T-helper 2 cell treated with Interferon-gamma antibody and Interleukin-4, amounts not matched to agents 5 μg/mL and 100 μg/mL, for 36 hours (primary cell): Measurements from ENCODE around the gene SCPEP1.
A peak's percentile ranks its signal among the peaks of the same experiment; 100 is the strongest.

Experiments used
- DNase-seq: peaks from one replicate; pipeline ENCODE4 v3.0.0; 2021; ENCODE audit warnings: low spot score
- H3K27ac Mint-ChIP-seq: one replicate; pipeline ENCODE4 v1.8.0; 2021; ENCODE audit warnings: mild to moderate bottlenecking, mixed read lengths
- H3K27me3 Mint-ChIP-seq: one replicate; pipeline ENCODE4 v1.8.0; 2021; ENCODE audit warnings: low read depth, mixed read lengths
- H3K36me3 Mint-ChIP-seq: one replicate; pipeline ENCODE4 v1.8.0; 2021; ENCODE audit warnings: low read depth, mixed read lengths
- H3K4me1 Mint-ChIP-seq: one replicate; pipeline ENCODE4 v1.8.0; 2021; ENCODE audit warnings: low read depth, mixed read lengths
- H3K4me3 Mint-ChIP-seq: one replicate; pipeline ENCODE4 v1.8.0; 2022; ENCODE audit warnings: mild to moderate bottlenecking, moderate library complexity, mixed read lengths
- H3K9me3 Mint-ChIP-seq: one replicate; pipeline ENCODE4 v1.8.0; 2021; ENCODE audit warnings: mixed read lengths

The SCPEP1 gene

DNA sequence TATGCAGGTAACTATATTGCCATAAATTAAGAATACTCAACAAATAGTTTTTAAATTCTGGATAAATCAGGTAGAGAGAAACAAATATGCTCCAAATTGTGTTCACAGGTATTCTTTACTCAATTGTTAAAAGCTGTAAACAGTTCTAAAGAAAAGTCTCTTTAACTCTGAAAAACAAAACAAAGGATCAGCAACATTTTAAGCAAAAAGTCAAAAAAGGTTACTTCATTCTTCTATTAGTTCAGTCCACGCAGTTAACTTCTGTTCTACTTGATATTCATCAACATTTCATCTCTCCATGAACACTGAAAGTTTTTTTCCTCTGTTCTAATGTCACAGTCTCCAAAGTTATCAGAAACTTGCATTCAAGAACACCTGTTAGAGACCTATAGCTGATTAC is 47.9 kb downstream of the SCPEP1 start:
- peaks cover 38% of the 10 kb centered on the region for H3K9me3 Mint-ChIP-seq
- no peaks in the 10 kb centered on the region for H3K4me1 Mint-ChIP-seq
- H3K36me3 Mint-ChIP-seq, result no peaks in the 10 kb centered on the region
- no peak overlapping the region for H3K4me3 Mint-ChIP-seq
- H3K27me3 Mint-ChIP-seq, result peaks cover 3% of the 10 kb centered on the region
- H3K27ac Mint-ChIP-seq, result no peak overlapping the region
- no peak for DNase-seq

- no peak overlapping the region for H3K4me3 Mint-ChIP-seq
- no peak overlapping the region for H3K27ac Mint-ChIP-seq
- DNase-seq, result no peak
- no peaks in the 10 kb centered on the region for H3K4me1 Mint-ChIP-seq
- peaks cover 38% of the 10 kb centered on the region for H3K9me3 Mint-ChIP-seq
- peaks cover 3% of the 10 kb centered on the region for H3K27me3 Mint-ChIP-seq
- no peaks in the 10 kb centered on the region for H3K36me3 Mint-ChIP-seq
These were observed 49.9 kb downstream of the SCPEP1 start for GRCh38 chr17:57027852-57028251.

- DNase-seq, result no peak
- no peak overlapping the region for H3K27ac Mint-ChIP-seq
- H3K4me1 Mint-ChIP-seq, result no peaks in the 10 kb centered on the region
- H3K36me3 Mint-ChIP-seq, result no peaks in the 10 kb centered on the region
- peaks cover 16% of the 10 kb centered on the region for H3K9me3 Mint-ChIP-seq
- H3K27me3 Mint-ChIP-seq, result peaks cover 16% of the 10 kb centered on the region
- H3K4me3 Mint-ChIP-seq, result no peak overlapping the region
These were observed 54.4 kb downstream of the SCPEP1 start for GRCh38 chr17:57032343-57032742.

- Mint-ChIP-seq H3K4me1 (no peaks in the 10 kb centered on the region), H3K4me3 (no peak overlapping the region), H3K36me3 (no peaks in the 10 kb centered on the region), H3K27ac (no peak overlapping the region), H3K9me3 (peaks cover 8% of the 10 kb centered on the region), H3K27me3 (peaks cover 20% of the 10 kb centered on the region)
- no peak for DNase-seq
These were observed 55.4 kb downstream of the SCPEP1 start for GRCh38 chr17:57033296-57033695.

- no peaks in the 10 kb centered on the region for H3K9me3 Mint-ChIP-seq
- H3K27ac Mint-ChIP-seq, result no peak overlapping the region
- no peaks in the 10 kb centered on the region for H3K4me1 Mint-ChIP-seq
- H3K27me3 Mint-ChIP-seq, result peaks cover 27% of the 10 kb centered on the region
- DNase-seq, result no peak
- no peaks in the 10 kb centered on the region for H3K36me3 Mint-ChIP-seq
- no peak overlapping the region for H3K4me3 Mint-ChIP-seq
These were observed 57.1 kb downstream of the SCPEP1 start for GRCh38 chr17:57034807-57035754.

DNA sequence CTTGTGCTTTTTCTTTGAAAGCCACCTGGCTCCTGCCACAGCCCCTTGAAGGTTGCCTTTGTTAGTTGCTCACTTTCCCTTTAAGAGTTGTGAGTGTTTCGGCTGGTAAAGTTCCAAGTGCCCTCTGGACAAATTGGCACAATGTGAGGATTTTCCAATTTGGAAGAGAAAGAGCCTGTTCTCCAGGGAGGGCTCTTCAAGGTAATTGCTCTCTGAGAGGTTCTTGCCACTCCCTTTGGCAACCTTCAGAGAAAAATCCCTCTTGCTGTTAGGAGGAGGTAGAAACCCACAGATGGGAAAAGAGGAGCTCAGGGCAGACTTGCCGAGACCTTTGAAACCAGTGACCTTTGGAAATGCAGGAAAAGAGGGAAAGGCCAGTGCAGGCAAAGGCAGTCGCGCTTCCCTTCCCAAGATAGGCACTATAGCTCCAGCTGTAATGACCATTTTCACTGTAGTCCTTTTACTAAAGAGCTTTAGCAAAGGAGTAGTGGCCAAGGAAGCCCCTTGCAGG is 58.1 kb downstream of the SCPEP1 start:
- no peaks in the 10 kb centered on the region for H3K36me3 Mint-ChIP-seq
- peaks cover 36% of the 10 kb centered on the region for H3K27me3 Mint-ChIP-seq
- DNase-seq, result no peak
- no peak overlapping the region for H3K27ac Mint-ChIP-seq
- no peaks in the 10 kb centered on the region for H3K4me1 Mint-ChIP-seq
- no peaks in the 10 kb centered on the region for H3K9me3 Mint-ChIP-seq
- no peak overlapping the region for H3K4me3 Mint-ChIP-seq

- no peaks in the 10 kb centered on the region for H3K4me1 Mint-ChIP-seq
- H3K27me3 Mint-ChIP-seq, result peaks cover 39% of the 10 kb centered on the region
- H3K36me3 Mint-ChIP-seq, result no peaks in the 10 kb centered on the region
- H3K4me3 Mint-ChIP-seq, result no peak overlapping the region
- no peak overlapping the region for H3K27ac Mint-ChIP-seq
- no peaks in the 10 kb centered on the region for H3K9me3 Mint-ChIP-seq
- no peak for DNase-seq
These were observed 59.5 kb downstream of the SCPEP1 start for GRCh38 chr17:57037411-57037810.

- H3K27ac Mint-ChIP-seq, result no peak overlapping the region
- DNase-seq, result no peak
- H3K9me3 Mint-ChIP-seq, result no peaks in the 10 kb centered on the region
- H3K27me3 Mint-ChIP-seq, result peaks cover 46% of the 10 kb centered on the region
- no peak overlapping the region for H3K4me3 Mint-ChIP-seq
- no peaks in the 10 kb centered on the region for H3K4me1 Mint-ChIP-seq
- H3K36me3 Mint-ChIP-seq, result no peaks in the 10 kb centered on the region
These were observed 60.6 kb downstream of the SCPEP1 start for GRCh38 chr17:57038486-57038885.

GRCh38 chr17:57040571-57040970 is 62.6 kb downstream of the SCPEP1 start:
- H3K36me3 Mint-ChIP-seq, result no peaks in the 10 kb centered on the region
- H3K4me3 Mint-ChIP-seq, result no peak overlapping the region
- peaks cover 2% of the 10 kb centered on the region for H3K4me1 Mint-ChIP-seq
- peaks cover 63% of the 10 kb centered on the region for H3K27me3 Mint-ChIP-seq
- H3K27ac Mint-ChIP-seq, result no peak overlapping the region
- no peak for DNase-seq
- H3K9me3 Mint-ChIP-seq, result no peaks in the 10 kb centered on the region

- Mint-ChIP-seq H3K27ac (no peak overlapping the region), H3K27me3 (peaks cover 69% of the 10 kb centered on the region), H3K4me3 (no peak overlapping the region), H3K9me3 (no peaks in the 10 kb centered on the region), H3K4me1 (peaks cover 16% of the 10 kb centered on the region), H3K36me3 (no peaks in the 10 kb centered on the region)
- no peak for DNase-seq
These were observed 65.3 kb downstream of the SCPEP1 start for GRCh38 chr17:57043276-57043675.

DNA sequence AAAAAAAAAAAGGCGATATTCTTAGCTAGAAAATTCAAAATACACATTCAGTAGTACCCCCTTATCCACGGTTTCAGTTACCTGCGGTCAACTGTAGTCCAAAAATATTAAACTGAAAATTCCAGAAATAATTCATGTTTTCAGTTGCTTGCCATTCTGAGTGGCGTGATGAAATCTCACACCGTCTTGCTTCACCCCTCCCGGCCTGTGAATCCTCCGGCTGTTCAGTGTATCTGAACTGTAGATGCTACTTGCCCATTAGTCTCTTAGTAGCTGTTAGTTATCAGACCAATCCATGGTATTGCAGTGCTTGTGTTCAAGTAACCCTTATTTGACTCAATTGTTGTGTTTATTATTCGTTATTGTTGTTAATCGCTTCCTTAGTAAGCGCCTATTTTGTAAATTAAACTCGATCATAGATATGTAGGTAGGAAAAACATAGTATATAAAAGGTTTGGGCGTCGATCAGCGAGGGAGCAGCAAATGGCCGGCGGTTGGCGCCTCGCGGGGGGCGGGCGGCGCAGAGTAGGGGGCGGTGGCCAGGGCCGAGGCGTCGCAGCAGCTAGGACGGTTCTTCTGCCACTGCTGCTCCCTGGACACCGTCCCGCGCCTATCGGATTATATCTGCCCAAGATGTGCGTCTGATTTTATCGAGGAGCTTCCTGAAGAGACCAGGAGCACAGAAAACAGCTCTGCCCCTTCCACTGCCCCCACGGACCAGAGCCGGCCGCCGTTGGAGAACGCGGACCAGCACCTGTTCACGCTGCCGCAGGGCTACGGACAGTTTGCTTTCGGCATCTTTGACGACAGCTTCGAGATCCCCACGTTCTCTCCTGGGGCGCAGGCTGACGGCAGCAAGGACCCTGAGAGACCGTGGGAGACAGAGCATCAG is 67.3 kb downstream of the SCPEP1 start:
- Mint-ChIP-seq H3K36me3 (no peaks in the 10 kb centered on the region), H3K27me3 (peaks cover 61% of the 10 kb centered on the region), H3K4me1 (peaks cover 16% of the 10 kb centered on the region), H3K9me3 (no peaks in the 10 kb centered on the region), H3K27ac (no peak overlapping the region), H3K4me3 (peak overlapping the region; percentile 74)
- no peak for DNase-seq

DNA sequence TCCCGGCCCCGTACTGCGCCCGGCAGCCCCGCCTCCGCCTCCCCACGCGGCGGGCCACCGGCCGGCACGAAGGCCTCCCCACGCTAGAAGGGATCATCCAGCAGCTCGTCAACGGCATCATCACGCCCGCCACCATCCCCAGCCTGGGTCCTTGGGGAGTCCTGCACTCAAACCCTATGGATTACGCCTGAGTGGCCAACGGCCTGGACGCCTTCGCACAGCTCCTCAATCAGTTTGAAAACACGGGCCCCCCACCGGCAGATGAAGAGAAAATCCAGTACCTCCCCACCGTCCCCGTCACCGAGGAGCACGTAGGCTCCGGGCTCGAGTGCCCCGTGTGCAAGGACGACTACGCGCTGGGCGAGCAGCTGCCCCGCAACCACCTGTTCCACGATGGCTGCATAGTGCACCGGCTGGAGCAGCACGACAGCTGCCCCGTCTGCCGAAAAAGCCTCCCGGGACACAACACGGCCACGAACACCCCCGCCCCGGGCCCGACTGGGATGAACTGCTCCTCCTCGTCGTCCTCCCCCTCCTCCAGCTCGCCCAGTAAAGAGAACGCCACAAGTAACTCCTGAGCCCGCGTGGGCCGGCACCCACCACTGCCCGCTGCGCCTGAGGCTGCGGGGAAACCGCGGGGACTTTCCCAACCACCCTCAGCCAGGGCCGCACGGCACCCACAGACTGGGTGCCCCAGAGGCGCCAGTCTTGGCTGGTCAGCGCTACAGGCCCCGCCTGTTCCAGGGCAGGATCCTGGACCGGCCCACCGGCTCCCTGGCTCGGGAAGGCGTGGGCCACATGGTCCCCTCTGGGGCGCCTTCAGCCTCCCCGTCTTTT is 68.2 kb downstream of the SCPEP1 start:
- Mint-ChIP-seq H3K27ac (no peak overlapping the region), H3K27me3 (peaks cover 61% of the 10 kb centered on the region)
- DNase-seq, result peak; percentile 75

DNA sequence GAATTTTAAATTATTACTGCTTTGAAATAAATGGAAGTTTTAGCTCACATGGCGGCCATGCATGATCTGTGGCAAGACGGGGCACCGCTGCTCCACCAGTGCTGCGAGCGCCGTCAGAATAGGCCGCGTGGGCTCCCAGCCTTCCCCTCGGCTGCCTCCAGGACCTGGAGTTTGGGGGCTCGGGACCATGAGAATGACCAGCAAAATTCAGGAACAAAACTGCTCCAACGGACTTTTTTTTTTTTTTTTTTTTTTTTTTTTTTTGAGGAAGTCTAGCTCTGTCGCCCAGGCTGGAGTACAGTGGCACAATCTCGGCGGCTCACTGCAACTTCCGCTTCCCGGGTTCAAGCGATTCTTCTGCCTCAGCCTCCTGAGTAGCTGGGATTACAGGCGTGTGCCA is 68.8 kb downstream of the SCPEP1 start:
- no peak overlapping the region for H3K27ac Mint-ChIP-seq
- H3K9me3 Mint-ChIP-seq, result no peaks in the 10 kb centered on the region
- H3K4me1 Mint-ChIP-seq, result peaks cover 16% of the 10 kb centered on the region
- no peak for DNase-seq
- H3K27me3 Mint-ChIP-seq, result peaks cover 61% of the 10 kb centered on the region
- peak overlapping the region; percentile 6 for H3K4me3 Mint-ChIP-seq
- no peaks in the 10 kb centered on the region for H3K36me3 Mint-ChIP-seq

More for the DNA sequence above, 68.2 kb downstream of the SCPEP1 start:
- Mint-ChIP-seq H3K36me3 (no peaks in the 10 kb centered on the region), H3K9me3 (no peaks in the 10 kb centered on the region), H3K4me1 (peaks cover 16% of the 10 kb centered on the region), H3K4me3 (peak overlapping the region; percentile 74)
